CD4-positive, CD25-positive, alpha-beta regulatory T cell (primary cell): Measurements from ENCODE around the gene RAB37. TPM values are rescaled to one million over a fixed set of nuclear protein-coding genes. Genes with fewer than 3 reads are reported as not detected.
A peak's percentile ranks its signal among the peaks of the same experiment; 100 is the strongest.

Experiments
- ATAC-seq, 2 donors: fragments of 150-1000 bp; cut with Tn5 transposase; one replicate each; pipeline ENCODE4 v1.10.0; 2021; ENCODE audit warnings: low read depth in 2 of 2, moderate number of reproducible peaks in 2 of 2, moderate library complexity in 1 of 2
- DNase-seq, 3 donors: peaks; one replicate each; pipeline versions ENCODE4 v3.0.0 to v3.0.0-alpha.2; 2012 to 2022; ENCODE audit warnings: mixed read lengths in 1 of 3
- H3K27ac ChIP-seq: one replicate; pipeline ENCODE4 v1.7.0; 2013; ENCODE audit warnings: mild to moderate bottlenecking, low read length; ENCODE audit not compliant: insufficient read depth, poor library complexity, severe bottlenecking
- H3K27me3 ChIP-seq: one replicate; pipeline ENCODE4 v1.7.0; 2013; ENCODE audit warnings: low read length; ENCODE audit not compliant: control insufficient read depth, insufficient read depth
- H3K36me3 ChIP-seq: one replicate; pipeline ENCODE4 v1.7.0; 2013; ENCODE audit warnings: mild to moderate bottlenecking, low read length, moderate library complexity; ENCODE audit not compliant: control insufficient read depth, insufficient read depth
- H3K4me1 ChIP-seq: 2 replicates; pipeline ENCODE4 v1.7.0; 2013; ENCODE audit warnings: mild to moderate bottlenecking, low read length; ENCODE audit not compliant: insufficient read depth, control insufficient read depth, poor library complexity, severe bottlenecking
- H3K4me3 ChIP-seq: one replicate; pipeline ENCODE4 v1.7.0; 2013; ENCODE audit warnings: low read depth, mild to moderate bottlenecking, low read length, moderate library complexity
- H3K9me3 ChIP-seq, 2 experiments: 1 replicate in 1 of 2; 2 replicates in 1 of 2; pipeline ENCODE4 v1.7.0; 2013; ENCODE audit warnings: low read length in 2 of 2, mild to moderate bottlenecking in 1 of 2, moderate library complexity in 1 of 2; ENCODE audit not compliant: control insufficient read depth in 2 of 2
- H3K27ac Mint-ChIP-seq, 3 donors: one replicate each; pipeline ENCODE4 v1.8.0; 2020 to 2022; ENCODE audit warnings: mild to moderate bottlenecking in 3 of 3, mixed read lengths in 3 of 3, moderate library complexity in 2 of 3
- H3K27me3 Mint-ChIP-seq: one replicate; pipeline ENCODE4 v1.8.0; 2022; ENCODE audit warnings: mild to moderate bottlenecking, mixed read lengths
- H3K36me3 Mint-ChIP-seq: one replicate; pipeline ENCODE4 v1.8.0; 2020; ENCODE audit warnings: mixed read lengths
- H3K4me1 Mint-ChIP-seq, 4 donors: one replicate each; pipeline ENCODE4 v1.8.0; 2020 to 2022; ENCODE audit warnings: mixed read lengths in 4 of 4, mild to moderate bottlenecking in 1 of 4
- H3K4me3 Mint-ChIP-seq, 4 donors: one replicate each; pipeline ENCODE4 v1.8.0; 2020 to 2022; ENCODE audit warnings: mild to moderate bottlenecking in 4 of 4, mixed read lengths in 4 of 4, moderate library complexity in 3 of 4
- H3K9me3 Mint-ChIP-seq, 7 donors: one replicate each; pipeline ENCODE4 v1.8.0; 2020 to 2022; ENCODE audit warnings: mixed read lengths in 7 of 7, mild to moderate bottlenecking in 3 of 7, moderate library complexity in 2 of 7
- polyA plus RNA-seq, 4 donors: library from polyadenylated mRNA; unstranded; fragments of 300-500 nt; fragmentation: Illumina TruSeq; gene quantifications; one replicate each; pipeline ENCODE4 v1.2.3, GENCODE V29; 2021
- total RNA-seq: library from RNA; stranded (reverse); gene quantifications from one replicate; pipeline ENCODE4 v1.2.3, GENCODE V29; 2022

The RAB37 gene
- total and polyA plus RNA-seq, 5 donors from 2014 or later, result 75.6 to 159 (median 89.3) TPM

DNA sequence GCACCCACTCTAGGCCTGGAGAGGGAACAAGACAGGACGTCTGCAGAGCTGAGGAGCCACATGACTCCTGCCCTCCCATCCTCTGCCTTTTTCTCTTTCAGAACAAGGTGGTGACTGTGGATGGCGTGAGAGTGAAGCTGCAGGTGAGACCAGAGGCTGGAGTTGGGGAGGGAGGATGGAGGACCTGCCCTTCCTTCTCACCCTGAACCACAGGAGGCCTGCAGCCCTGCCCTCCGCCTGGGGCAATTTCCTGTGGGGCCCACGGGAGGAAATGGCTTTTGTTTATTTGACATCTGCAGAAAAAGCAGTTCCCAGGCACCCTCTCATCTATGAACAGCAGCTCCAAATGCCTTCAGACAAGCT, 5.1 kb downstream of the RAB37 start:
- Mint-ChIP-seq H3K36me3 (peaks cover 7% of the 10 kb centered on the region), H3K27ac (peak overlapping the region; percentile 96 to 98 (median 96))

DNA sequence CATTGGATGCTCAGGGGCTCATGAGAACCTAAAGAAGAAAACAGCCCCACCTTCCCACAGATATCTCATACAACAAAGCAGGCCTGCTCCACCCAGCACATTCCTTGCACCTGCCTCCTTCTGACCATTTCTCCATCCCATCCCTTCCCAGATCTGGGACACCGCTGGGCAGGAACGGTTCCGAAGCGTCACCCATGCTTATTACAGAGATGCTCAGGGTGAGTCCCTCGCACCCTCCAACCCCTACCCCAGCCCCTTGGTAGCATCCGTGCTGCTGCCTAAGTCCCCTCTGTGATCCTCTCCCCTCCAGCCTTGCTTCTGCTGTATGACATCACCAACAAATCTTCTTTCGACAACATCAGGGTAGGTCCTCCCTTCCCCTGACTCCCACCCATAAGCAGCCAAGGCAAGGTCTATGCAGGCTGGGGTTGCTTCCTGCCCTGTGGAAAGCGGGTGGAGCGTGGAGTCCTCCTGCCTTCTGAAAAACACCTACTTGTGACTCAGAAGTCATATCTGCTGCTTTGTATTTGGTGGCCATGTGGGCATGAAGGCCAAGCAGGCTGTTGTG, 6.0 kb downstream of the RAB37 start:
- Histone ChIP-seq H3K9me3 (no peaks in the 10 kb centered on the region), H3K36me3 (no peaks in the 10 kb centered on the region), H3K4me1 (peaks cover 96% of the 10 kb centered on the region), H3K4me3 (no peak overlapping the region), H3K27ac (peak overlapping the region; percentile 73), H3K27me3 (no peaks in the 10 kb centered on the region)
- Mint-ChIP-seq H3K4me3 (peak overlapping the region in 3 of 4 donors; percentile 84 to 95 (median 85)), H3K9me3 (no peaks in the 10 kb centered on the region), H3K27ac (peak overlapping the region; percentile 96 to 98 (median 96)), H3K36me3 (peaks cover 7% of the 10 kb centered on the region), H3K27me3 (no peaks in the 10 kb centered on the region), H3K4me1 (peaks cover 19 to 93% (median 54%) of the 10 kb centered on the region in 4 donors)
- DNase-seq (no peak), ATAC-seq (no peak)

More for the DNA sequence above, 5.1 kb downstream of the RAB37 start:
- peaks cover 19 to 93% (median 54%) of the 10 kb centered on the region in 4 donors for H3K4me1 Mint-ChIP-seq
- ATAC-seq (peak; percentile 14 to 19), DNase-seq (peak in 2 of 3 donors; percentile 29 to 92)
- H3K27me3 Mint-ChIP-seq, result no peaks in the 10 kb centered on the region
- peak overlapping the region; percentile 66 to 95 (median 84) for H3K4me3 Mint-ChIP-seq
- H3K27ac ChIP-seq, result peak overlapping the region; percentile 73
- H3K9me3 Mint-ChIP-seq, result no peaks in the 10 kb centered on the region
- no peaks in the 10 kb centered on the region for H3K27me3 ChIP-seq
- peak overlapping the region; percentile 66 for H3K4me3 ChIP-seq
- H3K36me3 ChIP-seq, result no peaks in the 10 kb centered on the region
- no peaks in the 10 kb centered on the region for H3K9me3 ChIP-seq
- H3K4me1 ChIP-seq, result peaks cover 96% of the 10 kb centered on the region

DNA sequence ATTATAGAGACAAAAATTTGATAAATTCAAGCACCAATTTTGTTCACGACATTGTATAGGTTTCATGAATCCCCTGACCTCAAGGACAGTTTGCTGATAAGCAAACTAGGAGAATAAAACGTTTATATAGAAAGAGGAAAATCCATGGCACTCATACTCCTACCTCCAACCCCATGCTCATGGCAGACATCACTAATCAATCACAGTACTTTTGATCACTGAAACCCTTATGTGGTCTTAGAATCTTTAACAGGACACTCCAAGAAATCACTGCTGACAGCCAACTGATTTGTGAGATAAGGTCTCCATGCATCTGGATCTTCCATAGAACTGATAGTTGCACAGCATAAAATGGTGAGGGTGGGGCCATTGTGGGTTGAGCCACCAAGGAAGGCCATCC, 6.7 kb downstream of the RAB37 start:
- peaks cover 18 to 86% (median 50%) of the 10 kb centered on the region in 4 donors for H3K4me1 Mint-ChIP-seq
- peak overlapping the region in 3 of 4 donors; percentile 29 to 95 (median 84) for H3K4me3 Mint-ChIP-seq
- H3K27me3 Mint-ChIP-seq, result no peaks in the 10 kb centered on the region
- DNase-seq (no peak), ATAC-seq (no peak)
- Histone ChIP-seq H3K9me3 (no peaks in the 10 kb centered on the region), H3K27ac (peak overlapping the region; percentile 50), H3K36me3 (no peaks in the 10 kb centered on the region), H3K27me3 (no peaks in the 10 kb centered on the region), H3K4me3 (no peak overlapping the region), H3K4me1 (peaks cover 90% of the 10 kb centered on the region)
- H3K9me3 Mint-ChIP-seq, result no peaks in the 10 kb centered on the region
- peak overlapping the region; percentile 72 to 96 (median 96) for H3K27ac Mint-ChIP-seq
- peaks cover 7% of the 10 kb centered on the region for H3K36me3 Mint-ChIP-seq

DNA sequence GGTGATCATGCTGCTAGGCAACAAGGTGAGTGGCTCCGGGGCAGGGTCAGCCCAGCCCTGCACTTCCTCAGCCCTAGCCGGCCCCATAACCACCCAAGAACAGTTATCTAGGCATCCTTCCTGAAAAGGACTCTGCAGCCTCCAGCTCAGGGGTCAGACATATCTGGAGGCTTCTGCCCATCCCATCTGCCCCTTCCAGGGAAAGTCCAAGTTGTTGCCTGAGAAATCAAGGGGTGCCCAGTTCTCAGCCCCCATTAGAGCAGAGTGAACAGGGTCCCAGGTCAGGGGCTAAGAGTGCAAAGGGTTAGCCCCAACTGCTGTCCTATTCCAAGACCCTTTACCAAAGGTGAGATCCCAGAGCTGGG, 7.3 kb downstream of the RAB37 start:
- Mint-ChIP-seq H3K36me3 (peaks cover 3% of the 10 kb centered on the region), H3K27me3 (no peaks in the 10 kb centered on the region), H3K27ac (peak overlapping the region; percentile 72 to 96 (median 91)), H3K9me3 (no peaks in the 10 kb centered on the region), H3K4me3 (peak overlapping the region in 3 of 4 donors; percentile 78 to 95 (median 84)), H3K4me1 (peaks cover 14 to 80% (median 44%) of the 10 kb centered on the region in 4 donors)
- ATAC-seq (no peak), DNase-seq (no peak)
- Histone ChIP-seq H3K4me1 (peaks cover 84% of the 10 kb centered on the region), H3K36me3 (no peaks in the 10 kb centered on the region), H3K9me3 (no peaks in the 10 kb centered on the region), H3K4me3 (no peak overlapping the region), H3K27ac (peak overlapping the region; percentile 50), H3K27me3 (no peaks in the 10 kb centered on the region)

DNA sequence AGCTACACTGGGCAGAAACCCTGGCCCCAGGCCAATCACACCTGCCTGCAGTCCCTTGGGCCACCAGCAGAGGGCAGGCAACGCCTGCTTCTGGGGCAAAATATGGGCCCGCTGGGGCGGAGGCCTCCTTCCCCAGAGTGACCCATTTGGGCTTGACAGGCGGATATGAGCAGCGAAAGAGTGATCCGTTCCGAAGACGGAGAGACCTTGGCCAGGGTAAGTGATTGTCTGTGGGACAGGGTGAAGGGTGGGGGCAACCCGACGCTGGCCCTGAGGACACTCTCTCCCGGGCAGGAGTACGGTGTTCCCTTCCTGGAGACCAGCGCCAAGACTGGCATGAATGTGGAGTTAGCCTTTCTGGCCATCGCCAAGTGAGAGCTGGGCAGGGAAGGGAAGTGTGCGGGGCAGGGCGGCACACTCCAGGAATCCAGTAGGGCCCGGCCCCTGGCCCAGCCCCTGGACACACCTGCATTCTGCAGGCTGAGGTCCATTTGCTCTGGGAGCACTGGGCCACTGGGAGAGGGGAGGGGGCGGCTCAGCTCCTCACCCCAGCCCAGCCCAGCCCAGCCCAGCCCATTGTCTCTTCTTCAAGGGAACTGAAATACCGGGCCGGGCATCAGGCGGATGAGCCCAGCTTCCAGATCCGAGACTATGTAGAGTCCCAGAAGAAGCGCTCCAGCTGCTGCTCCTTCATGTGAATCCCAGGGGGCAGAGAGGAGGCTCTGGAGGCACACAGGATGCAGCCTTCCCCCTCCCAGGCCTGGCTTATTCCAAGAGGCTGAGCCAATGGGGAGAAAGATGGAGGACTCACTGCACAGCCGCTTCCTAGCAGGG, 7.9 kb downstream of the RAB37 start:
- peaks cover 14 to 74% (median 43%) of the 10 kb centered on the region in 4 donors for H3K4me1 Mint-ChIP-seq
- no peak overlapping the region for H3K4me3 ChIP-seq
- ATAC-seq, result peak; percentile 24 to 29

DNA sequence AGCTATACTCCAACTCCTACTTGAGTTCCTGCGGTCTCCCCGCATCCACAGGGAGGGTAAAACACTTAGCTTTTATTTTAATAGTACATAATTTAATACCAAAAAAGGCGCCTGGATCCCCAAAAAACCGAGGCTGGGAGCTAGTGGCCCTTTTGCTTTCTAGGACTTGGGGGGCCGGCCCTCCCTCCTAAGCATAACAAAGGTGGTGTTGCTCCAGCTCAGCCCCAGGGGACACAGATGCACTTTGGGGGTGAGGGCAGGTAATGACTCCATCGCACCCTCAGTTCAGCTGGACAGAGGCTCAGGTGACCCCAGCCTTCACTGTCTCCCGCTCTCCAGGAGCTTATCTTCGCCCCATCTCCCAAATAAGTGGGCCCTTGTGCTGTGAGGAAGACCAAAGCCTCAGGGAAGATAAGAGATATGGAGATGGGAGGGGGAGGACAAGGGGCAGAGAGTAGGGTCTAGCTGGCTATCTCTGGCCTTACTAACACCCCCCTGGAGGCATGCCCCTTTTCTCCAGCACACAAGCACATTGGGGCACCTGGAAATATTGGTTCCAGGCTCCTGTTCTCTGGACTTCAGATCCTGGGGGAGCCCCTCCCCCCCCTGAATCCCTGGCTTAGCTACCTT, 8.6 kb downstream of the RAB37 start:
- Histone ChIP-seq H3K27ac (no peak overlapping the region), H3K9me3 (no peaks in the 10 kb centered on the region), H3K27me3 (no peaks in the 10 kb centered on the region), H3K4me3 (no peak overlapping the region), H3K4me1 (peaks cover 77% of the 10 kb centered on the region), H3K36me3 (no peaks in the 10 kb centered on the region)
- Mint-ChIP-seq H3K27me3 (no peaks in the 10 kb centered on the region), H3K4me1 (peaks cover 14 to 69% (median 38%) of the 10 kb centered on the region in 4 donors), H3K36me3 (peaks cover 7% of the 10 kb centered on the region), H3K27ac (no peak overlapping the region), H3K9me3 (no peaks in the 10 kb centered on the region), H3K4me3 (peak overlapping the region in 2 of 4 donors; percentile 52 to 91)
- DNase-seq (no peak), ATAC-seq (no peak)

More for the DNA sequence above, 7.9 kb downstream of the RAB37 start:
- no peaks in the 10 kb centered on the region for H3K27me3 Mint-ChIP-seq
- Histone ChIP-seq H3K9me3 (no peaks in the 10 kb centered on the region), H3K27ac (peak overlapping the region; percentile 50), H3K27me3 (no peaks in the 10 kb centered on the region), H3K36me3 (no peaks in the 10 kb centered on the region), H3K4me1 (peaks cover 79% of the 10 kb centered on the region)
- peaks cover 7% of the 10 kb centered on the region for H3K36me3 Mint-ChIP-seq
- peak; percentile 75 to 79 (median 76) for DNase-seq
- peak overlapping the region; percentile 70 to 95 (median 81) for H3K4me3 Mint-ChIP-seq
- no peaks in the 10 kb centered on the region for H3K9me3 Mint-ChIP-seq
- H3K27ac Mint-ChIP-seq, result peak overlapping the region; percentile 72 to 96 (median 91)

DNA sequence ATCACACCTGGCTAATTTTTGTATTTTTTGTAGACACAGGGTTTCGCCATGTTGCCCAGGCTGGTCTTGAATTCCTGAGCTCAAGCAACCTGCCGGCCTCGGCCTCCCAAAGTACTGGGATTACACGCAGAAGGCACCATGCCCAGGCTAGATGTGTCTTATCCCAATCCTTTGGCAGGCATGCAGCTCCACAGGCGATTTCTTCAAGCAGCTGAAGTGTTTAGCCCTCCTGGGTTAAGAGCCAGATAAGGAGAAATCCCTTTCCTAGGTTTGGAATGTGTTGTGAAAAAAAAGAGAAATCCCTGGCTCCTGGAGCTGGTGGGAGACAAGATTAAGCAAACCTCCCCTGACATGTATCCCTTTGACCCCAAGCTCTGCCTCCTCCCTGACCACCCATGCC, 9.3 kb downstream of the RAB37 start:
- no peaks in the 10 kb centered on the region for H3K27me3 ChIP-seq
- peaks cover 4% of the 10 kb centered on the region for H3K36me3 ChIP-seq
- Mint-ChIP-seq H3K27me3 (no peaks in the 10 kb centered on the region), H3K9me3 (peaks cover 0 to 2% (median 0%) of the 10 kb centered on the region in 7 donors), H3K36me3 (peaks cover 12% of the 10 kb centered on the region), H3K4me1 (peaks cover 14 to 69% (median 43%) of the 10 kb centered on the region in 4 donors), H3K27ac (peak overlapping the region; percentile 67 to 92 (median 84)), H3K4me3 (peak overlapping the region; percentile 71 to 91 (median 81))
- H3K27ac ChIP-seq, result peak overlapping the region; percentile 76
- peaks cover 77% of the 10 kb centered on the region for H3K4me1 ChIP-seq
- ATAC-seq, result no peak
- H3K9me3 ChIP-seq, result no peaks in the 10 kb centered on the region
- H3K4me3 ChIP-seq, result peak overlapping the region; percentile 45
- DNase-seq, result no peak
